Lower leg skin (tissue), 3 donors: ENCODE measurements around the gene DCTN5.

Experiments
- POLR2A ChIP-seq, 2 donors: fragments of 450-650 bp; IDR thresholded peaks; one replicate each; pipeline ENCODE4 v1.6.1; 2016 to 2017; ENCODE audit warnings: antibody characterized with exemption in 2 of 2, mild to moderate bottlenecking in 1 of 2, moderate library complexity in 1 of 2
- TF ChIP-seq, protein P1 (sequence below), 3 donors: fragments of 450-650 bp; IDR thresholded peaks; one replicate each; pipeline ENCODE4 v1.5.1; 2016; ENCODE audit warnings: antibody characterized with exemption in 3 of 3, mild to moderate bottlenecking in 3 of 3, moderate library complexity in 2 of 3

DNA sequence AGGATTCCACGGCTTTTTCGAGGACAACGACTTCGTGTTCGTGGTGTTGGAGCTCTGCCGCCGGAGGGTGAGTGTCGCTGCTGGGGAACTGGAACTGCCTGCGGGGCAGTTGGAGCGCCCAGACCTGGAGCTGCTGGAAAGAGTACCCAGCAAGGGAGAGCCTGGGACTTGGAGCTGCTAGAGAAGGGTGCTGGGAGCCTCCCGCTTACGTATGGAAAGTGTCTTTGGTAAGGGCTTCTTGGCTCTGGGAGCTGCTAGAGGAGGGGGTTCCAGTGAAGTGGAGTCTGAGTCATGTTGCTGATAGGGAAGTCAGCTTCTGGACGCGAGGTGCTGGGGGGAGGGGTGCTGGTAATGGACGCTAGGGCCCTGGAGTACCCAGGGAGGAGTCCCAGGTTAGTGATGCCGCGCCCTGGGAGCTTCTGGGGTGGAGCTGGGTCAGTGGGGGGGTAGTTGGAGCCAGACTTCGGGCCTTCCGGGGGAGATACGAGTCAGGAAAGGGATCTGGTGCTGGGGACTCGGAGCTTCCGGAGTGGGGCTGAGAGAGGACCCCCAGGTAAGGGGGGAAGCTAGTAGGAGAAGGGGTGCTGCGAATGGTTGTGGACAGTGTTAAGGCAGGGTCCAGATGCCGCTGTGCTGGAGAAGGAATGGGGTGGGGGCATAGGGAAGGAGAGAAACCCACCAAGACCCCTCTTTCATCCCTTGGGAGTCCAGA, 38.2 kb downstream of the DCTN5 start:
- TF ChIP-seq, protein P1, sequence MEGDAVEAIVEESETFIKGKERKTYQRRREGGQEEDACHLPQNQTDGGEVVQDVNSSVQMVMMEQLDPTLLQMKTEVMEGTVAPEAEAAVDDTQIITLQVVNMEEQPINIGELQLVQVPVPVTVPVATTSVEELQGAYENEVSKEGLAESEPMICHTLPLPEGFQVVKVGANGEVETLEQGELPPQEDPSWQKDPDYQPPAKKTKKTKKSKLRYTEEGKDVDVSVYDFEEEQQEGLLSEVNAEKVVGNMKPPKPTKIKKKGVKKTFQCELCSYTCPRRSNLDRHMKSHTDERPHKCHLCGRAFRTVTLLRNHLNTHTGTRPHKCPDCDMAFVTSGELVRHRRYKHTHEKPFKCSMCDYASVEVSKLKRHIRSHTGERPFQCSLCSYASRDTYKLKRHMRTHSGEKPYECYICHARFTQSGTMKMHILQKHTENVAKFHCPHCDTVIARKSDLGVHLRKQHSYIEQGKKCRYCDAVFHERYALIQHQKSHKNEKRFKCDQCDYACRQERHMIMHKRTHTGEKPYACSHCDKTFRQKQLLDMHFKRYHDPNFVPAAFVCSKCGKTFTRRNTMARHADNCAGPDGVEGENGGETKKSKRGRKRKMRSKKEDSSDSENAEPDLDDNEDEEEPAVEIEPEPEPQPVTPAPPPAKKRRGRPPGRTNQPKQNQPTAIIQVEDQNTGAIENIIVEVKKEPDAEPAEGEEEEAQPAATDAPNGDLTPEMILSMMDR (IDR thresholded peaks at IDR 0.05): no peak
- no peak for TF ChIP-seq POLR2A (IDR thresholded peaks at IDR 0.05)
